Body of pancreas (tissue), 4 donors: ENCODE data around the gene WLS.

Source experiments
- CTCF ChIP-seq, 7 experiments: fragments of 450-650 bp in 4 of 7; fragments of 200-600 bp in 3 of 7; sonication (generic) in 3 of 7; IDR thresholded peaks; one replicate each; pipeline ENCODE4 v1.5.1; 2016 to 2019; ENCODE audit warnings: antibody characterized with exemption in 7 of 7
- POLR2A ChIP-seq, 3 donors: fragments of 450-650 bp; IDR thresholded peaks; one replicate each; pipeline ENCODE4 v1.6.1; 2016; ENCODE audit warnings: antibody characterized with exemption in 3 of 3, mild to moderate bottlenecking in 2 of 3

- no peak for TF ChIP-seq CTCF (IDR thresholded peaks at IDR 0.05)
- TF ChIP-seq POLR2A (IDR thresholded peaks at IDR 0.05), result no peak
Observed at GRCh38 chr1:68218490-68218889, 13.8 kb downstream of the WLS start.
